Stimulated activated CD4-positive, alpha-beta T cell treated with anti-CD3 and anti-CD28 coated beads, Interleukin-15, amount 100 ng/mL, for 1 hour (primary cell): ENCODE measurements around the gene CDKN2C.
A peak's percentile ranks its signal among the peaks of the same experiment; 100 is the strongest.
"Not testable (repeated sequence)": the region's sequence is repeated elsewhere in the genome, so short reads cannot be mapped to it uniquely, and the experiment has no call there.

ENCODE experiments used
- DNase-seq, 2 donors: peaks; one replicate each; pipeline ENCODE4 v3.0.0-alpha.2; 2020; ENCODE audit warnings: low read depth in 1 of 2, low spot score in 1 of 2

The CDKN2C gene

GRCh38 chr1:50969611-50970508, at the start of gene CDKN2C:
Gene CDKN2C (plus strand): TSS chr1:50970245. CDS start chr1:50970369, 124 bp downstream.
- no peak for DNase-seq

GRCh38 chr1:50920409-50920808, 49.6 kb upstream of the CDKN2C start:
- DNase-seq, result no peak

GRCh38 chr1:50921029-50921428, 49.0 kb upstream of the CDKN2C start:
- no peak for DNase-seq

GRCh38 chr1:50923564-50923963, 46.5 kb upstream of the CDKN2C start:
- no peak for DNase-seq

- no peak for DNase-seq
Observed at GRCh38 chr1:50929376-50929958, 40.6 kb upstream of the CDKN2C start.

- no peak for DNase-seq
Observed at GRCh38 chr1:50930193-50930592, 39.9 kb upstream of the CDKN2C start.

GRCh38 chr1:50930965-50931737, 38.9 kb upstream of the CDKN2C start:
- DNase-seq, result no peak

GRCh38 chr1:50932043-50932442, 38.0 kb upstream of the CDKN2C start:
- not testable (repeated sequence) for DNase-seq

- DNase-seq, result not testable (repeated sequence)
Observed at GRCh38 chr1:50933770-50934169, 36.3 kb upstream of the CDKN2C start.

- DNase-seq, result no peak
Observed at GRCh38 chr1:50934838-50935237, 35.2 kb upstream of the CDKN2C start.

- DNase-seq, result not testable (repeated sequence)
Observed at GRCh38 chr1:50935276-50935675, 34.8 kb upstream of the CDKN2C start.

- no peak for DNase-seq
Observed at GRCh38 chr1:50936321-50936720, 33.7 kb upstream of the CDKN2C start.

GRCh38 chr1:50940291-50940690, 29.8 kb upstream of the CDKN2C start:
- no peak for DNase-seq

GRCh38 chr1:50942334-50942733, 27.7 kb upstream of the CDKN2C start:
- no peak for DNase-seq

- no peak for DNase-seq
Observed at GRCh38 chr1:50949286-50949982, 20.6 kb upstream of the CDKN2C start.

- no peak for DNase-seq
Observed at GRCh38 chr1:50950396-50950795, 19.6 kb upstream of the CDKN2C start.

- DNase-seq, result not testable (repeated sequence)
Observed at GRCh38 chr1:50952566-50952965, 17.5 kb upstream of the CDKN2C start.

GRCh38 chr1:50955116-50955515, 14.9 kb upstream of the CDKN2C start:
- no peak for DNase-seq

- DNase-seq, result no peak
Observed at GRCh38 chr1:50959303-50959912, 10.6 kb upstream of the CDKN2C start.

GRCh38 chr1:50959913-50960844, 9.9 kb upstream of the CDKN2C start, which contains the start of gene FAF1:
Gene FAF1 (minus strand): TSS chr1:50960267. CDS start chr1:50959811, 456 bp downstream.
- DNase-seq, result peak; percentile 94
